ENCODE results near the gene FERMT3.

GRCh38 chr11:64230171-64230984 lies 23.9 kb downstream of the FERMT3 start, which contains the start of gene DNAJC4:
- TF ChIP-seq ESRRG (CRISPR knock-in tag; IDR thresholded peaks at IDR 0.05): no peak
- TF ChIP-seq ZFP30 (CRISPR knock-in tag; IDR thresholded peaks at IDR 0.05): no peak
- no peak for TF ChIP-seq PATZ1 (CRISPR knock-in tag; IDR thresholded peaks at IDR 0.05; ENCODE audit: borderline replicate concordance)
- TF ChIP-seq ZNF70 (CRISPR knock-in tag; IDR thresholded peaks at IDR 0.05): no peak
- no peak for TF ChIP-seq RARB (CRISPR knock-in tag; IDR thresholded peaks at IDR 0.05)
- TF ChIP-seq GLIS3 (CRISPR knock-in tag; IDR thresholded peaks at IDR 0.05): no peak
- TF ChIP-seq ZNF565 (CRISPR knock-in tag; conservative IDR thresholded peaks at IDR 0.05; ENCODE audit: low read depth): no peak
